OCI-LY3 (cell line): Measurements from ENCODE around the gene ZEB1.

ENCODE experiments used
- EZH2phosphoT487 ChIP-seq: fragments of 200-600 bp; shearing (Covaris generic); IDR thresholded peaks from 2 replicates; pipeline ENCODE4 v1.6.1; 2018; ENCODE audit warnings: antibody characterized with exemption, mixed run types, low read depth
- TF ChIP-seq, protein P1 (sequence below): fragments of 200-600, 300-600 bp; sonication (generic); IDR thresholded peaks from 2 replicates; pipeline ENCODE4 v1.5.1; 2014; ENCODE audit warnings: antibody characterized with exemption, low read length, low read depth

GRCh38 chr10:31393844-31394243, 74.8 kb downstream of the ZEB1 start:
- TF ChIP-seq, protein P1, sequence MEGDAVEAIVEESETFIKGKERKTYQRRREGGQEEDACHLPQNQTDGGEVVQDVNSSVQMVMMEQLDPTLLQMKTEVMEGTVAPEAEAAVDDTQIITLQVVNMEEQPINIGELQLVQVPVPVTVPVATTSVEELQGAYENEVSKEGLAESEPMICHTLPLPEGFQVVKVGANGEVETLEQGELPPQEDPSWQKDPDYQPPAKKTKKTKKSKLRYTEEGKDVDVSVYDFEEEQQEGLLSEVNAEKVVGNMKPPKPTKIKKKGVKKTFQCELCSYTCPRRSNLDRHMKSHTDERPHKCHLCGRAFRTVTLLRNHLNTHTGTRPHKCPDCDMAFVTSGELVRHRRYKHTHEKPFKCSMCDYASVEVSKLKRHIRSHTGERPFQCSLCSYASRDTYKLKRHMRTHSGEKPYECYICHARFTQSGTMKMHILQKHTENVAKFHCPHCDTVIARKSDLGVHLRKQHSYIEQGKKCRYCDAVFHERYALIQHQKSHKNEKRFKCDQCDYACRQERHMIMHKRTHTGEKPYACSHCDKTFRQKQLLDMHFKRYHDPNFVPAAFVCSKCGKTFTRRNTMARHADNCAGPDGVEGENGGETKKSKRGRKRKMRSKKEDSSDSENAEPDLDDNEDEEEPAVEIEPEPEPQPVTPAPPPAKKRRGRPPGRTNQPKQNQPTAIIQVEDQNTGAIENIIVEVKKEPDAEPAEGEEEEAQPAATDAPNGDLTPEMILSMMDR = no peak
- no peak for TF ChIP-seq EZH2phosphoT487
